DND-41 (cell line): Measurements from ENCODE around the gene CFAP53.

Source experiments
- EZH2 ChIP-seq: IDR thresholded peaks from 3 replicates; pipeline ENCODE4 v1.6.1; 2012; ENCODE audit warnings: borderline replicate concordance, low read depth, mild to moderate bottlenecking, moderate library complexity, low read length, inconsistent platforms; ENCODE audit not compliant: severe bottlenecking
- TF ChIP-seq, protein P1 (sequence below): IDR thresholded peaks from 2 replicates; pipeline ENCODE4 v1.5.1; 2012; ENCODE audit warnings: borderline replicate concordance, low read length, moderate library complexity, mild to moderate bottlenecking; ENCODE audit not compliant: poor library complexity, severe bottlenecking; ENCODE audit errors: extremely low read depth

DNA sequence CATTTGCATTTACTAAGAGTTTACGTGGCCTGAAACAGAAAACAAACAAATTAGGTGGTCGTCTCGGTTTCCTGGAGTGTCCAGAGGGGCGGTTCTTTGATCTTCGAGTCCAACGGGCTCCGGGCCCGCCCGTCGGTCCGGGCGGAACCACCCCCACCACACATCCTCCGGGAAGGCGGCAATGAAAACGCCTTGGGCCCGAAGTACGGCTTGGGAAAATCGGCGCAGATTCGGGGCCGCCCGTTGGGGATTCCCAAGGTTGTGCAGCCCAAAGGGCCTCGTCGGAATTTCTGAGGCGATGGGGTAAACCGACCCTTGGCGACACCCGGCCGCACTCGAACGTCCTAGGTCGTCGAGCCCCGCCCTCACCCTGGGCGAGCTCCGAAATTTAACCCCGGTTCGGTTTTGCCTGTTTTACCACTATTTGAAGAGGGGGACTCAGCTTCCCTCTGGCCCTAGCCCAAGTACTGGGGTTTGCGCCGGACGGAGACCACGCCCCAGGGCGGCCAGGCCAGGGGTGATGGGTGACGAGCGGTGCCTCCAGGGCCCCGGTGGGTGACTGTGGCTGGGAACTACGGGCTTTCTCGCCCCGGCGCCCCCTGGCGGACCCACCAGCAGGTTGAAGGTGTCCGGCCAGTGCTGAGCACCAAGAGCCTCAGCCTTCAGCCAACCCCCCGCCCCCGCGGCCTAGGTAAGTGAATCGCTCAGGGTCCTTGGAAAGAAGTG, 1.9 kb upstream of the CFAP53 start:
- TF ChIP-seq, protein P1, sequence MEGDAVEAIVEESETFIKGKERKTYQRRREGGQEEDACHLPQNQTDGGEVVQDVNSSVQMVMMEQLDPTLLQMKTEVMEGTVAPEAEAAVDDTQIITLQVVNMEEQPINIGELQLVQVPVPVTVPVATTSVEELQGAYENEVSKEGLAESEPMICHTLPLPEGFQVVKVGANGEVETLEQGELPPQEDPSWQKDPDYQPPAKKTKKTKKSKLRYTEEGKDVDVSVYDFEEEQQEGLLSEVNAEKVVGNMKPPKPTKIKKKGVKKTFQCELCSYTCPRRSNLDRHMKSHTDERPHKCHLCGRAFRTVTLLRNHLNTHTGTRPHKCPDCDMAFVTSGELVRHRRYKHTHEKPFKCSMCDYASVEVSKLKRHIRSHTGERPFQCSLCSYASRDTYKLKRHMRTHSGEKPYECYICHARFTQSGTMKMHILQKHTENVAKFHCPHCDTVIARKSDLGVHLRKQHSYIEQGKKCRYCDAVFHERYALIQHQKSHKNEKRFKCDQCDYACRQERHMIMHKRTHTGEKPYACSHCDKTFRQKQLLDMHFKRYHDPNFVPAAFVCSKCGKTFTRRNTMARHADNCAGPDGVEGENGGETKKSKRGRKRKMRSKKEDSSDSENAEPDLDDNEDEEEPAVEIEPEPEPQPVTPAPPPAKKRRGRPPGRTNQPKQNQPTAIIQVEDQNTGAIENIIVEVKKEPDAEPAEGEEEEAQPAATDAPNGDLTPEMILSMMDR = no peak
- no peak for TF ChIP-seq EZH2
